Left renal cortex interstitium (tissue), 4 donors: ENCODE results near the gene UBTD1. TPM values are rescaled to one million over a fixed set of nuclear protein-coding genes. Genes with fewer than 3 reads are reported as not detected.
"Not testable (repeated sequence)": the region's sequence is repeated elsewhere in the genome, so short reads cannot be mapped to it uniquely, and the experiment has no call there.

Experiments used
- DNase-seq, 4 donors: peaks; one replicate each; pipeline ENCODE4 v3.0.0-alpha.2; 2013; ENCODE audit warnings: low read depth in 4 of 4, low spot score in 2 of 4, missing footprints in 1 of 4
- polyA plus RNA-seq, 4 donors: library from polyadenylated mRNA; unstranded; fragments of 120-200 nt; gene quantifications; one replicate each; pipeline ENCODE4 v1.2.1, GENCODE V29; 2013; ENCODE audit not compliant: insufficient read length in 4 of 4

Gene UBTD1, protein sequence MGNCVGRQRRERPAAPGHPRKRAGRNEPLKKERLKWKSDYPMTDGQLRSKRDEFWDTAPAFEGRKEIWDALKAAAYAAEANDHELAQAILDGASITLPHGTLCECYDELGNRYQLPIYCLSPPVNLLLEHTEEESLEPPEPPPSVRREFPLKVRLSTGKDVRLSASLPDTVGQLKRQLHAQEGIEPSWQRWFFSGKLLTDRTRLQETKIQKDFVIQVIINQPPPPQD
- 10 to 100 TPM in 2 of 4 donors, 1 to 10 TPM in 2; 8.1 to 14.4 (median 11.0) TPM for polyA plus RNA-seq

DNA sequence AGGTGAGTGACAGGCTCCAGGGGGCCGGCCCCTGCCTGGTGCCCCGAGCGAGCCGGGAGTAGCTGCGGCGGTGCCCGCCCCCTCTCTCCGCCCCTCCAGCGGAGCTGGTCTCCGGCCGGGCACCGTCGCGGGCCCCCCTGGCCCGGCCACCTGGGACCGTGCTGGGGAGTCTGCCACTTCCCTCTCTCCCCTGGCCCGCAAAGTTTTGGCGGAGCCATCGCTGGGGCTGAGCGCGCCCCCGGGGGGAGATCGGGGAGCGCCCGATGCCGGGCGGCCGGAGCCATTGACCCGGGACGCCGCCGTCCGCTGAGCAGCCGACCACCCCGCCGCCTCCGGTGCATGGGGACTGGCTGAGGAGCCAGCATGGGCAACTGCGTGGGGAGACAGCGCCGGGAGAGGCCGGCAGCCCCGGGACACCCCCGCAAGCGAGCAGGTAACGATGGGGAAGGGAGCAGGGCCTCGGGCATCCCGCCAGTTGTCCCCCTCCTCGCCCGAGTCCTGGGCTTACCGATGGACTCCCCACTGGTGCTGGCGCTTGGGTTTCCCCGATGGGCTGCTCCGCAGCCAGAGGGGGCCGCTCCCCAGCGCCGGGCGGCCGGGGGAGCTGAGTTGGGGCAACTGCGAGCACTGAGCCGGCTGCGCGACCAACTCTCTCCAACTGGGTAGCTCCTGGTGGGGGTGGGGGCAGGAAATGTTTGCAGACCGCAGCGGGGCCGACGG is at the start of gene UBTD1:
UBTD1 (plus strand) TSS at position 84 of the 720 bp plus-strand sequence; CDS start at position 364, 280 bp downstream.
- no peak for DNase-seq

DNA sequence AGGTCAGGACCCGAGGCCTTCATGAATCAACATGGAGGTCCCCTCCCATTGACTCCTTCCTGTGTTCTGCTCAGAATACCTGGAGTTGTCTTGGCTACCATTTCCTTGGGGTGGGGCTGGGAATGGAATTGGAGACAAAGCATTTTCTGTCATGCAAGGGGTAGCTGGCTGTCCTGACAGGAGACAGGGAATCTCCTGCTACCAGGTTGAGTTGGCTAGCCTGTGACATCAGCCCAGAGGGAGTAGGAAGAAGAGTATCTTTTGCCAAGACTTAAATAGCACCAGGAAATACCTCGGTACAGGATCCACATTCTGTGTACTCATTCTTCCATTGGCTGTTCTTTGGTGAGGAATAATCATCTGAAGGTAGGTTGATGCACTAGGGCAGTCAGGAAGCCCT is 47.9 kb upstream of the UBTD1 start:
- no peak for DNase-seq

DNA sequence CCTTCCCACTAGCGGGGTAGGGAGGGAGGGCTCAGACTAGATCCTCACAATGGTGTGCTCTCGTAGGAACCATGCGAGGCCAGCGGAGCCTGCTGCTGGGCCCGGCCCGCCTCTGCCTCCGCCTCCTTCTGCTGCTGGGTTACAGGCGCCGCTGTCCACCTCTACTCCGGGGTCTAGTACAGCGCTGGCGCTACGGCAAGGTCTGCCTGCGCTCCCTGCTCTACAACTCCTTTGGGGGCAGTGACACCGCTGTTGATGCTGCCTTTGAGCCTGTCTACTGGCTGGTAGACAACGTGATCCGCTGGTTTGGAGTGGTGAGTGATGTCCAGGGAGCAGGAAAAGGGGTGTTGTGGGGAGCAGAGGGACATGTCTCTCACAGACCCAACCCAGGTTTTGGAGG is 47.1 kb upstream of the UBTD1 start:
- DNase-seq = no peak

DNA sequence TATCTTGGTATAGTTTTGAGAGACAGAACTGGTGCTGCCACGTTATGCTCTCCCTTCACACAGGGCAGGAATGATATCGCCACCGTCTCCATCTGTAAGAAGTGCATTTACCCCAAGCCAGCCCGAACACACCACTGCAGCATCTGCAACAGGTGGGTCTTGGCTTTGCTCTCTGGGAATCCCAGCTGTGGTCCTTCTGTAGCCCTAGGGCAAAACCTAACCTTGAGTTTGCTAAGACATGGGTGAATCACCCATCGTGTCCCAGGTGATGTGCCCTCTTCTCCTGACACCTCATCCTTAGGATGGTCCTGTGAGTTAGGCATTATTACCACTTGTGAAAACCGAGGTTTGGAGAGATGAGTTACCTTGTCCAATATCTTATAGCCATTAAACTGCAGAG is 46.4 kb upstream of the UBTD1 start:
- no peak for DNase-seq

DNA sequence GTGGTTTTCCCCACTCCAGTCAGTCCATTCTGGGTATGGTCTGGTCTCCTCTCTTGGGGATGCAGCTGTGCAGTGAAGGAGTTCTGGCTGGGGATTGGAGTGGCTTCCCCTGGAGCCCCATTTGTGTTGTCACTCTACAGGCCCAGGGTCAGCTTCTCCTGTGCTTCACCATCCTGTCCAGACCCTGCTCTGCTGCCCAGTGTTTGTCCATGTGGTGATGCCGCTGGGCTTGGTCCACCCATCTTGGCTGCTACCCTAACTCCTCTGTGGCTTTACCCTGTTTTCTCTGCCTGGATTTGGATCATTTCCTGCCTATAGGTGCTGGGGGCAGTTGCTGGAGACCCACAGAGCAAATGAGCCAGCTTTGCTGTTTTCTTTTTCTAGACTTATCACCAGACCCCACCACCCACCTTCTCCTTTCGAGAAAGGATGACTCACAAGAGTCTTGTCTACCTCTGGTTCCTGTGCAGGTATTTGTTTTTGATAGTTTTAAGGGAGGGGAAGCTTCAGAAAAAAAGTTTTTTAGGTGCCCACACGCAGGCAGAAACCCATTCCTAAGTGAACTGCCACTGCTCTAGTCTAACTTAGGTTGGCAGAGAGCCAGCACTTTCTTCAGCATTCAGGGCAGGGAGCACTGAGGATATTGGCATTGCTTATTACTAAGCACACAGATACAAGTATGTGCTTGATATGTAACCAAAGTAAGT is 44.2 kb upstream of the UBTD1 start:
- no peak for DNase-seq

DNA sequence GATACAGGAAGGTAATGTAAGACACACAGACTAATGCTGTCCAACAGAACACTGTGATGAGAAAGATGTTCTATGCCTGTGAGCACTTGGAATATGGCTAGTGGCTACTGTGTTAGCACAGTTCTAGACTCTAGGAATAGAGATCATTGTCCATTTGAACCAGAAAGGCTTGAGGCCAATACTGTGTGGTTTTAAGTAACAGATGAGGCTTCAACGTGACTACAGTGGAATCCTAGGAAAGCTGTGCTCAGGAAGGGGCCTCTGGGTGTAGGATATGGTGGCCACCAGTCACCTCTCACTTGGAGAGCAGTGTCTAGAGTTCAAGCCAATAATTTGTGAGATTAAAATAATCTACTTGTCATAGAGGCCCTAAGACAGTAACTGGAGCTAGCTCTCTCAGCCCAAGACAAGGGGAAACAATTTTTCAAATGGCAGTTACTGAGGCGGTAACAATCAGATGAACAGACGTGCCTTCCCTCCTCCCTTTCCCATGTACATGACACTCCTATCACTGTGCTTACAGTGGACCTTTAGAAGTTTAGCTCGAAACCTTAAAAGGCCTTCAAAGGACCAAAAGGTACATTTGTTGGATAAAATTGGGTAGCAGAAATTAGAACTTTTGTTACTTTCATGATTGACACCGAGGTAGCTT is 42.6 kb upstream of the UBTD1 start:
- DNase-seq = no peak

DNA sequence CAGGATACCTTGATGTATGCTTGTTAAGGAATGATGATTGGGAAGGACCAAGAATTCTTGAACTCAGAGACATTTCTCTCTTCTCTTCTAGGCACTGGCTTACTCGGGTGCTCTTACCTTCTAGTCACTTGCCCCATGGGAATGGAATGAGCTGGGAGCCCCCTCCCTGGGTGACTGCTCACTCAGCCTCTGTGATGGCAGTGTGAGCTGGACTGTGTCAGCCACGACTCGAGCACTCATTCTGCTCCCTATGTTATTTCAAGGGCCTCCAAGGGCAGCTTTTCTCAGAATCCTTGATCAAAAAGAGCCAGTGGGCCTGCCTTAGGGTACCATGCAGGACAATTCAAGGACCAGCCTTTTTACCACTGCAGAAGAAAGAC is 42.0 kb upstream of the UBTD1 start:
- no peak for DNase-seq

DNA sequence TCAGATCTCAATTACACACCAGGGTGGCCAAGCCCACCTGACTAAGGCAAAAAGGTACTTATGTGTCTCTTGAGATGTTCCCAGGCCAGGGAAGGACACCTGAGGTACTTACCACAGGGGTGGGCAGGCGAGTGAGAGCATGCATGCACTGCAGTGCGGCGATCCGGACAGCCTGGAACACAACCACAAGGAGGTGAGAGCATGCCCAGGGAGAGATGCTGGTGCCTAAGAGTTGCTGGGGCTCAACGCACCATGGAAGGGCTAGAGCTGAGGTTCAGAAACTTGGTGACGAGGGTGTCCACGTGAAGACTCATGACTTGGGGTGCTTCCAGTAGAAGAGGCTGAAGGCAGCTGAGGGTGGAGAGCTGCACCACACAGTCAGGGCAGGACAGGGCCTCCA is 39.6 kb upstream of the UBTD1 start:
- DNase-seq = no peak

DNA sequence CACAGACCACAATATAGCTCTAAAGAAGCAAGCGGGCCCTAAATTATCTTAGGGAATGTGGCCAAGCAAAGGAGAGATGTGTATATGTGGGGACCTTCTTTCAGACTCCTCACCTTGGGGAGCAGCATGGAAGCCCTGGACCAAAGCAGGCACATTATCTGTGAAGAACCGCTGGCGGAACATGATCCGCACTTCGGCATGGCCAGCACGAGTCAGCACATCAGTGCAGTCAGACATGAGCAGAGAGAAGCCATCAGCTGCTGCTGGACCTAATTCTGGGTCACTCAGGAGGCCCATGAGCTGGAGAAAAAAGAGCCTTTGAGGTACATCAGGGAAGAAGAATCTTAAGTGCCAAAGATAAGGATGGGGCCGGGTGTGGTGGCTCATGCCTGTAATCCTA is 38.8 kb upstream of the UBTD1 start:
- no peak for DNase-seq

DNA sequence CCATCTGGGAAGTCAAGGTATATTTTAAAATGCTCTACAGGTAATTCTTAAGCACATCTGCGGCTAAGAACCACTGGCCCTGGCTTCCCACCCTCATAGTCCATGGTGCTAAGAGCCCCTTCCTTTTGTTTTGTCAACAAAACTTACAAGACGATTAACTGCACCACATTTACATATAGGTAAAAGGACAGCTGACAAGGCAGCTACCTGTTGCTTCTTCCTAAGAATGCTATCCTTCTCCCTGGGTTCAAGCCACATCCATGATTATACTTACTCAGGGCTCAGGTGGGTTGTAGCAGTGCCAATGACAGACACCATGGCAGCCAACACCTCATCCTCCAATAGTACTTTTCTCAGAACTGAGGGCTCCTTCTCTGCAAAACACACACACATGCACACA is 36.4 kb upstream of the UBTD1 start:
- no peak for DNase-seq

DNA sequence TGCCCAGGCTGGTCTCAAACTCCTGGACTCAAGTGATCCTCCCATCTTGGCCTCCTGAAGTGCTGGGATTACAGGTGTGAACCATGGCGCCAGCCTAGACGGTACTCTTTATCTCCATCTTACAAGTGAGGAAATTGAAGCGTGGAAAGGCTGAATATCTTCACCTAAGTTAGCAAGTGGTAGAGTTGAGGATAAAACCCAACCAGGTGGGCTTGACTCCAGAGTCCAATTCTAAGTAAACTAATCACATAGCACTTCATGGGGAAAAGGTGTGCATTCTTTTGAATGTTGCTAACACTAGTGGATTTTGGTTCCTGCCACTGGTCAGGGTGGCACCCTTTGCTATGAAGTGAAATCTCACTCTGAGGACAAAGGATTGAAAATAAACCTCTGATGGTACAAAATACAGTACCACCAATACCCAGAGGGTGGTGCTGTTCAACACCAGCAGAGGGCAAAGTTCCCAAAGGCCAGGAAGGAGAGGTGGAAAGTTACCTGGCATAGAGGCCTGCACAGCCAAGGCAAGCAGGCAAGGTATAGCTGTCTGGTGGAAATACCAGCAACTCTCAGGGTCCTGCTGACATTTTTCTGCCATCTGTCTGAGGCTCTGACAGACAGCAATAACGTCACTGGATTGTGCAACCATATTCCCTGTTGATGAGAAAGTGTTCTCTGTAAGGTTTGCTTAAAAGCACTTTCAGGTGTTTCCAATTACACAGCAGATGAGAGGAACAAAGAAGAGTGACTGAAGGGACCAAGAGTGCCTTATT is 35.2 kb upstream of the UBTD1 start:
- DNase-seq = peak in 2 of 4 donors; percentile 30 to 37

DNA sequence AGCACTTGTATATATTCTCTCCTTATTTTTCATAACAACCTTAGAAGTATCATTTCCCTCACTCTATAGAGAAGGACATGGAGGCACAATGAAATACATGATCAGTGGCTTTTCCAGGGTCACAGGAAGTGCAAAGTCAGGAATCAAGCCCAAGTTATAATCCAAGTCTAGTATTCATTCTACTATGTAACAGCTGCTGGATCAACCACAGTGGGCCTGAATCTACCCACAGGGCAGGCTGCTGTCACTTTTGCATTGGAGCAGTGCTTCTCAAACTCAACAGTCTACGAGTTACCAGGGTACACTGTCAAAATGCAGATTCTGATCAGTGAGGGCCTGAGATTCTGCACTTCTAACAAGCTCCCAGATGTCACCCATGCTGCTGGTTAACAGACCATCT is 34.5 kb upstream of the UBTD1 start:
- no peak for DNase-seq

DNA sequence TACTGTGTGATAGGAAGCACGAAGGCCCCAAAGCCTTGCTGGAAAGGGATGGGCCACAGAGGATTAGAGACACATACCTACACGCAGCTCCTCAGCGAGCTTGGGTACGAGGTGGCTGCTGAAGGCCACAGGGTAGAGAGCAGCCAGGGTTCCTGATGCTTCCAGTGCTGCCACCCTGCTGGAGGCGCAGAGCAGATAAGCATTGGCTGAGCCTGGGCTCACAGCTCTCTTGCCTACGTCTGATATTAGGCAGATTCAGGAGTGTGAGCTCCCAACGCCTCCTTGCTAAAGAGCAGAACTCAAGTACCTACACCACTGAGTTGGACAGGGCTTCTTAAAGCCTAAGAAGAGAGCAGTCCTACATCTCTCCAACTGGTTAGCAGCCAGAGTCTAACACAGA is 32.7 kb upstream of the UBTD1 start:
- no peak for DNase-seq

DNA sequence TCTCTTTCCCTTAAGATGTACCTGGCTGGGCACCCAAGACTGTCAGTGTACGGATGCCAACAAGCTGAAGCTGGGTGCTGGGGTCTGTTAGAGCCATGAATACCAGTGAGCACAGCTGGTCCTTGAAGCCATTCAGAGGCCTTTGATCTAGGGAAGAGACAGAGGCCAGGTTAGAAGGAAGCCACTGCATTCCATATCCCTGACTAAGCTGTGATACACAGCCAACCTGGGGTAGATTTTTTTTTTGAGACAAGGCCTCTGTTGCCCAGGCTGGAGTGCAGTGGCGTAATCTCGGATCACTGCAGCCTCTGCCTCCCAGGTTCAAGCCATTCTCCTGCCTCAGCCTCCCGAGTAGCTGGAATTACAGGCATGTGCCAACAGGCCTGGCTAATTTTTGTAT is 32.0 kb upstream of the UBTD1 start:
- no peak for DNase-seq

DNA sequence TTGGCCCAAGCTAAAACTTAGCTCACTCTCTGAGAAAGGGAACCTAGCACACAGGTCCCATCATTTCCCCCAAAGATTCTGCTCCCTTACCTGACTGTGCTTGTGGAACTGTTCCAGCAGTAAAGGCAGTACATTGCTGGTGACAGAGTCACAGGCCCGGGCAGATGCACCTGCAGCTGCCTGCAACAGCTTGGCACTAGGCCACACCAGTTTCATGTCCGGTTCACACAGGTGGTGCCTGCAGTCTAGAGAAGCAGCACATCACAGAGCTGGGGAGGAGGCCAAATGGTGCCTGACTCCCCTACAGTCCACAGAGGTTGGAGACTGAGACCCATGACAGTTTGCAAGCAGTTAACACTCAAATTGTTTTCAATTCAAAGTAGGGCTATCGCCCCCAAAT is 30.6 kb upstream of the UBTD1 start:
- DNase-seq = no peak

DNA sequence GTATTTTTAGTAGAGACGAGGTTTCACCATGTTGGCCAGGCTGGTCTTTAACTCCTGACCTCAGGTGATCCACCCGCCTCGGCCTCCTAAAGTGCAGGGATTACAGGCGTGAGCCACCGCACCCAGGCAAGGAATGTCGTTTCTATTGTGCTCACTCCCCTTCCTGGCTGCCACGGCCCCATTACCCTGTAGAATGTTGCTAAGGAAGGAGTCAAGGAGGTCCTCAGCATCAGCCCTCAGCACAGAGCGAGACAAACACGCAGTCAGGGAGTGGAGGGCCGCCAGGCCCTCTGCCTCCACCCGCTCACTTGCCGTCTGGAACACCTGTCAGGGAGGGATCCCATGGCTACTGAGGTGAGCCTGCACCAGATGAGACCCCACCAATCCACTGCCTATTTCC is 29.9 kb upstream of the UBTD1 start:
- not testable (repeated sequence) for DNase-seq

DNA sequence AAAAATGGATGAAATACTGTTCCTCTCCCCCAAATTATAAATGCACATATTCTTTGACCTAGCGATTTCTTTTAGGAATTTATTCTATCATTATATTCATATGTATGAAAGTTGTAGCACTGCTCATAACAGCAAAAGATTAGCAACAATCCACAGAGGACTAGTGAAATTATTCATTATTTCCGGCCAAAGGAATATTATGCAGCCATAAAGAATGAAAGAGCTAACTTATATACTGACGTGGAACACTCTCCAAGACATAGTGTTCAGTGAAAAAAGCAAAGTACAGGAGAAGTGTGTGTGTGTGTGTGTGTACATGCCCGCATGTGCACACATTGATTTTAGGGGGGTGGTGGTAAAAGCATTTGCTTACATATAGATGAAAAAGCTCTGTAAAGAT is 23.8 kb upstream of the UBTD1 start:
- DNase-seq = no peak

DNA sequence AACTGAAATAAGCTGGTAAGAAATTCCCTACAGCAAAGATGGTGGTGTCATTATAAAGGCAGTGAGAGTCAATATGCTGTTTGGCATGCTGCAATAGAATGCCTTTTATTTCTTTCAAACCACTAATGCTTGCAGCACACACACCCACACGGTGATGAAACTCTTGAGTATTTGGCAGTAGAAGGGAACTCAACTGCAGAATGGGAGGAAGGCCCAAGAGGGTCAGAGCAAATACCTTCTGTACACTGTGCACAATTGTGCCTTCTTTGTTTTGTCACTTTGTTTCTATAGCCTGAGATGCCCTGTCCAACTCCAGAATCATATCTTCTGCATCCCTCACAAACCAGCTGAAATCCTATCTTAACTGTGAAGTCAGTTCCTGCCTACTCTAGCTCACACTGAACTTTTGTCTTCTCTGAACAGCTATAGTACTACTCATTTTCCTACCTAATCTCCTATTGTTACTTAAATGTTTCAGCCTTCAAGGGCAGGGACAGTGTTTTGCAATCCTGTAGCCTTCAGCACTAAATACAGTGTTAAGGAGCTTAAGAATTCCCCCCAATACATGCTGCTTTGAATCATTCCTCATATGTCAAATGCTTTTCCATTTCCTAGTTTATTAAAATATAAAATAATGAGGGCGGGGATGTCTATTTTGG is 22.7 kb upstream of the UBTD1 start:
- no peak for DNase-seq

DNA sequence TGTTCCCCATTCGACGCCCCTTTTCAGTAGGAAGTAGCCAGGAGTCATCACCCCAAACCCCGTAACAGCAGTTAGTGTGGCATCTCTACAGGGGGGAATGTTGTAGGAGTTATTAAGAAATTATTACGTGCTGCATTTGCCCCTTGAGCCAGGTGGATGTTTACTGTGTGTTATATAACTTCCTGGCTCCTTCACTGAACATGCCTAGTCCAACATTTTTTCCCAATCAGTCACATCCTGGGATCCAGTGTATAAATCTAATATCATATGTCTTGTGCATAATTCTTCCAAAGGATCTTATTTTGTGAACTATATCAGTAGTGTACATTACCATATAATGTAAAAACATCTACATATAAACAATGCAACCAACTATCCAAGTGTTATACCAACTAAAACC is 19.3 kb upstream of the UBTD1 start:
- not testable (repeated sequence) for DNase-seq

DNA sequence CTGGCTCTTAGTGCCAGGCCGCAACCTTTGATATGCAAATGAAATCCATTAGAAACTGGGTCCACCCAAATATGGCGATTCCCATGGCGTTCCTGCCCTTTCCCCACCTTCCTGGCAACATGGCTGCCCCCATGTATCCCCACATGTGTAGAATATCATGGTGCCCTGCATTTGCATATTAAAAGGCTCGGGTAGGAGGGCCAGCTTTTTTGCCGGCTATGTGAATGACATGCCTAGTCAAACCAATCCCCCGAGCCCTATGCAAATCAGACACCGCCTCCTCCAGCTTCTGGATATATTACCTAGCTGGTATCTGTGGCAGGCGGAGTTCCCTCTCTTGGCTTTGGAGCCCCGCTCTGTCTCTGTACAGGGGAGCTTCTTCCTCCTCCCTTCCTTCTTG is 18.8 kb upstream of the UBTD1 start:
- DNase-seq = no peak
